H1 (cell line): Measurements from ENCODE around the gene INPP5A. TPM values are rescaled to one million over a fixed set of nuclear protein-coding genes. Genes with fewer than 3 reads are reported as not detected.

Source experiments
- CEBPB ChIP-seq: IDR thresholded peaks from 2 replicates; pipeline ENCODE4 v1.6.1; 2012; ENCODE audit warnings: low read depth, low read length
- KDM1A ChIP-seq: fragments of 200-600, 300-600 bp; sonication (generic); IDR thresholded peaks from 2 replicates; pipeline ENCODE4 v1.7.1; 2016; ENCODE audit warnings: mild to moderate bottlenecking, low read length, borderline replicate concordance
- KDM5A ChIP-seq: fragments of 200-600 bp; IDR thresholded peaks from 2 replicates; pipeline ENCODE4 v1.7.1; 2012; ENCODE audit warnings: mild to moderate bottlenecking, low read length, inconsistent platforms, mixed read lengths
- NRF1 ChIP-seq: IDR thresholded peaks from 2 replicates; pipeline ENCODE4 v1.6.1; 2011; ENCODE audit warnings: mild to moderate bottlenecking, low read depth, low read length, improper control_type of control experiment
- RXRA ChIP-seq: IDR thresholded peaks from 2 replicates; pipeline ENCODE4 v1.6.1; 2011; ENCODE audit warnings: low read depth, mild to moderate bottlenecking, low read length, moderate library complexity; ENCODE audit not compliant: insufficient read depth
- SIN3A ChIP-seq, 2 experiments: IDR thresholded peaks in 1 of 2; conservative IDR thresholded peaks in 1 of 2; 2 replicates each; pipeline ENCODE4 v1.6.1; 2011 to 2012; ENCODE audit warnings: low read length in 2 of 2, improper control_type of control experiment in 1 of 2, low read depth in 1 of 2, mild to moderate bottlenecking in 1 of 2
- polyA plus RNA-seq, 7 experiments: library from polyadenylated mRNA; depleted of rRNA in 3 of 7; stranded (reverse) in 5 of 7; unstranded in 2 of 7; fragments of >200 nt in 5 of 7; fragments of 200-250 nt in 2 of 7; gene quantifications; 1 replicate in 5 of 7; 2 replicates in 1 of 7; 4 replicates in 1 of 7; pipeline versions ENCODE4 v1.2.1 to v1.2.3, GENCODE V29; 2011 to 2013; ENCODE audit warnings: missing spikeins in 2 of 7, mixed read lengths in 2 of 7
- total RNA-seq: library from RNA; stranded (reverse); fragmentation: NEBNext Ultra II Directional; extraction: Animal tissue kit (Norgen Biotek cat#: 25700); gene quantifications from 2 replicates; pipeline ENCODE4 v1.2.1, GENCODE V29; 2021
- TF ChIP-seq, protein P1 (sequence below): fragments of 300-600 bp; sonication (generic); IDR thresholded peaks from 2 replicates; pipeline ENCODE4 v1.7.1; 2012; ENCODE audit warnings: low read length, moderate library complexity, mild to moderate bottlenecking, inconsistent platforms; ENCODE audit not compliant: insufficient replicate concordance
- TF ChIP-seq, protein P2 (sequence below): IDR thresholded peaks from 2 replicates; pipeline ENCODE4 v1.6.1; 2011; ENCODE audit warnings: low read depth, mild to moderate bottlenecking, low read length; ENCODE audit not compliant: insufficient read depth

The INPP5A gene
- total and polyA plus RNA-seq, 2 of the 8 experiments (the other 6 are each of a cell fraction or from before 2014, with no cell fraction given), result 19.7 to 27.5 TPM

DNA sequence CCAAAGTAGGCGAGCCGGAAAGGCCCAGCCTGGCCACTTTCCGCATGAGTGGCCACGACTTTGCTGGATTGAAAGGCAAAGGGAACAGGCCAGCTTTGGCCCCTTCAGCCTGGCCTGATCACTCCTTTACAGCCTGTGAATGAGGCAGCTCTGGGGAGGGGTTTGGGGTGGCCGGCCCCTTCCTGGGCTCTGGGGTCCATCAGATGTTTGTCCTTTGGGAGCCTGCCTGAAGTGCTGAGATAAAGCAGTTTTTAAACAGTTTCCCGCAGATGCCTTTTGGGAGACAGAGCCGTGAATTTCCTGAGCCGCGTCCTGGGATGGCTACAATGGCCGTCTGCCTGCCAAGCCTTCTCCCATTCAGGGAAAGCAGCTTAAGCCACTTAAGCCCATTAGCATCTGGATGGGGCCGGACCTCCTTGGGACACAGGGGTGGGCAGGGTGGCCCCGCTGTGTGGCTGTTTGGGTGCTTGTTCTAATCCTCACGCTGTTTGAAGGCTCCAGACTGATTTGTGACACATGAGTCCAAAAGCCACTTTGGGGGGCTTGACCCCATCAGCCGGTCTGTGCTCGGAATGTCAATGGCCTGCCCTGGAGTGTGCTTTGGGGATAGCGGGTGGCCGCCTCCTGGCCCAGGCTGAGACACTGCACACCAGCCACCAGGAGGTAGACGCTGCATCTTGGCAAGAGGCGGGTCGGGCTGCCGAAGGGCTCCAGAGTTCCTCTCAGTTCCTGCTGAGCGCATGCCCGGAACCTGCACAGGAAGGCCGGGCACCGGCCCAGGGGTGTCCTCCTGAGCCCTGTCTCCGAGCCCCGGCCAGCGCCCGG is 209.4 kb downstream of the INPP5A start (continued):
- TF ChIP-seq KDM1A (no peak), CEBPB (no peak), RXRA (no peak), NRF1 (no peak), SIN3A (conservative IDR thresholded peaks at IDR 0.05 in 1 of 2, IDR thresholded peaks at IDR 0.05 in 1 of 2; ENCODE audit: low read depth in 1 of 2, low read length in 2 of 2) (no peak), KDM5A (no peak)
- TF ChIP-seq, protein P1, sequence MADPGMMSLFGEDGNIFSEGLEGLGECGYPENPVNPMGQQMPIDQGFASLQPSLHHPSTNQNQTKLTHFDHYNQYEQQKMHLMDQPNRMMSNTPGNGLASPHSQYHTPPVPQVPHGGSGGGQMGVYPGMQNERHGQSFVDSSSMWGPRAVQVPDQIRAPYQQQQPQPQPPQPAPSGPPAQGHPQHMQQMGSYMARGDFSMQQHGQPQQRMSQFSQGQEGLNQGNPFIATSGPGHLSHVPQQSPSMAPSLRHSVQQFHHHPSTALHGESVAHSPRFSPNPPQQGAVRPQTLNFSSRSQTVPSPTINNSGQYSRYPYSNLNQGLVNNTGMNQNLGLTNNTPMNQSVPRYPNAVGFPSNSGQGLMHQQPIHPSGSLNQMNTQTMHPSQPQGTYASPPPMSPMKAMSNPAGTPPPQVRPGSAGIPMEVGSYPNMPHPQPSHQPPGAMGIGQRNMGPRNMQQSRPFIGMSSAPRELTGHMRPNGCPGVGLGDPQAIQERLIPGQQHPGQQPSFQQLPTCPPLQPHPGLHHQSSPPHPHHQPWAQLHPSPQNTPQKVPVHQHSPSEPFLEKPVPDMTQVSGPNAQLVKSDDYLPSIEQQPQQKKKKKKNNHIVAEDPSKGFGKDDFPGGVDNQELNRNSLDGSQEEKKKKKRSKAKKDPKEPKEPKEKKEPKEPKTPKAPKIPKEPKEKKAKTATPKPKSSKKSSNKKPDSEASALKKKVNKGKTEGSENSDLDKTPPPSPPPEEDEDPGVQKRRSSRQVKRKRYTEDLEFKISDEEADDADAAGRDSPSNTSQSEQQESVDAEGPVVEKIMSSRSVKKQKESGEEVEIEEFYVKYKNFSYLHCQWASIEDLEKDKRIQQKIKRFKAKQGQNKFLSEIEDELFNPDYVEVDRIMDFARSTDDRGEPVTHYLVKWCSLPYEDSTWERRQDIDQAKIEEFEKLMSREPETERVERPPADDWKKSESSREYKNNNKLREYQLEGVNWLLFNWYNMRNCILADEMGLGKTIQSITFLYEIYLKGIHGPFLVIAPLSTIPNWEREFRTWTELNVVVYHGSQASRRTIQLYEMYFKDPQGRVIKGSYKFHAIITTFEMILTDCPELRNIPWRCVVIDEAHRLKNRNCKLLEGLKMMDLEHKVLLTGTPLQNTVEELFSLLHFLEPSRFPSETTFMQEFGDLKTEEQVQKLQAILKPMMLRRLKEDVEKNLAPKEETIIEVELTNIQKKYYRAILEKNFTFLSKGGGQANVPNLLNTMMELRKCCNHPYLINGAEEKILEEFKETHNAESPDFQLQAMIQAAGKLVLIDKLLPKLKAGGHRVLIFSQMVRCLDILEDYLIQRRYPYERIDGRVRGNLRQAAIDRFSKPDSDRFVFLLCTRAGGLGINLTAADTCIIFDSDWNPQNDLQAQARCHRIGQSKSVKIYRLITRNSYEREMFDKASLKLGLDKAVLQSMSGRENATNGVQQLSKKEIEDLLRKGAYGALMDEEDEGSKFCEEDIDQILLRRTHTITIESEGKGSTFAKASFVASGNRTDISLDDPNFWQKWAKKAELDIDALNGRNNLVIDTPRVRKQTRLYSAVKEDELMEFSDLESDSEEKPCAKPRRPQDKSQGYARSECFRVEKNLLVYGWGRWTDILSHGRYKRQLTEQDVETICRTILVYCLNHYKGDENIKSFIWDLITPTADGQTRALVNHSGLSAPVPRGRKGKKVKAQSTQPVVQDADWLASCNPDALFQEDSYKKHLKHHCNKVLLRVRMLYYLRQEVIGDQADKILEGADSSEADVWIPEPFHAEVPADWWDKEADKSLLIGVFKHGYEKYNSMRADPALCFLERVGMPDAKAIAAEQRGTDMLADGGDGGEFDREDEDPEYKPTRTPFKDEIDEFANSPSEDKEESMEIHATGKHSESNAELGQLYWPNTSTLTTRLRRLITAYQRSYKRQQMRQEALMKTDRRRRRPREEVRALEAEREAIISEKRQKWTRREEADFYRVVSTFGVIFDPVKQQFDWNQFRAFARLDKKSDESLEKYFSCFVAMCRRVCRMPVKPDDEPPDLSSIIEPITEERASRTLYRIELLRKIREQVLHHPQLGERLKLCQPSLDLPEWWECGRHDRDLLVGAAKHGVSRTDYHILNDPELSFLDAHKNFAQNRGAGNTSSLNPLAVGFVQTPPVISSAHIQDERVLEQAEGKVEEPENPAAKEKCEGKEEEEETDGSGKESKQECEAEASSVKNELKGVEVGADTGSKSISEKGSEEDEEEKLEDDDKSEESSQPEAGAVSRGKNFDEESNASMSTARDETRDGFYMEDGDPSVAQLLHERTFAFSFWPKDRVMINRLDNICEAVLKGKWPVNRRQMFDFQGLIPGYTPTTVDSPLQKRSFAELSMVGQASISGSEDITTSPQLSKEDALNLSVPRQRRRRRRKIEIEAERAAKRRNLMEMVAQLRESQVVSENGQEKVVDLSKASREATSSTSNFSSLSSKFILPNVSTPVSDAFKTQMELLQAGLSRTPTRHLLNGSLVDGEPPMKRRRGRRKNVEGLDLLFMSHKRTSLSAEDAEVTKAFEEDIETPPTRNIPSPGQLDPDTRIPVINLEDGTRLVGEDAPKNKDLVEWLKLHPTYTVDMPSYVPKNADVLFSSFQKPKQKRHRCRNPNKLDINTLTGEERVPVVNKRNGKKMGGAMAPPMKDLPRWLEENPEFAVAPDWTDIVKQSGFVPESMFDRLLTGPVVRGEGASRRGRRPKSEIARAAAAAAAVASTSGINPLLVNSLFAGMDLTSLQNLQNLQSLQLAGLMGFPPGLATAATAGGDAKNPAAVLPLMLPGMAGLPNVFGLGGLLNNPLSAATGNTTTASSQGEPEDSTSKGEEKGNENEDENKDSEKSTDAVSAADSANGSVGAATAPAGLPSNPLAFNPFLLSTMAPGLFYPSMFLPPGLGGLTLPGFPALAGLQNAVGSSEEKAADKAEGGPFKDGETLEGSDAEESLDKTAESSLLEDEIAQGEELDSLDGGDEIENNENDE, result no peak
- TF ChIP-seq, protein P2, sequence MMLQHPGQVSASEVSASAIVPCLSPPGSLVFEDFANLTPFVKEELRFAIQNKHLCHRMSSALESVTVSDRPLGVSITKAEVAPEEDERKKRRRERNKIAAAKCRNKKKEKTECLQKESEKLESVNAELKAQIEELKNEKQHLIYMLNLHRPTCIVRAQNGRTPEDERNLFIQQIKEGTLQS, result no peak
